ENCODE results near the gene HBA1. TPM values are rescaled to one million over a fixed set of nuclear protein-coding genes. Genes with fewer than 3 reads are reported as not detected.

HBA1 gene
- total and polyA plus RNA-seq, 9 of the 15 experiments (the other 6 are each of a cell fraction or from before 2014, with no cell fraction given): 128 to 2,388 (median 380) TPM

DNA sequence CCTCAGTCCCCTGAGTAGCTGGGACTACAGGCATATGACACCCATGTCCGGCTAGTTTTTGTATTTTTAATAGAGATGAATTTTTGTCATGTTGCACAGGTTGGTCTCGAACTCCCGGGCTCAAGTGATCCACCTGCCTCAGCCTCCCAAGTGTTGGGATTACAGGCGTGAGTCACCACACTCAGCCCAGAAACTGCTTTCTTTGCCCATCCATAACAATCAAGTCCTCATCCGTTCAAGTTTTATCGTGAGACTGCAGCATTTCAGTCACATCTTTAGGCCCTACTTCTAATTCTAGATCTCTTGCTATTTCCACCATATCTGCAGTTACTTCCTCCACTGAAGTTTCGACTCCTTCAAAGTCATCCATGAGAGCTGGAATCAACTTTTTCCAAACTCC, 44.4 kb upstream of the HBA1 start (continued):
- TF ChIP-seq, protein P1, sequence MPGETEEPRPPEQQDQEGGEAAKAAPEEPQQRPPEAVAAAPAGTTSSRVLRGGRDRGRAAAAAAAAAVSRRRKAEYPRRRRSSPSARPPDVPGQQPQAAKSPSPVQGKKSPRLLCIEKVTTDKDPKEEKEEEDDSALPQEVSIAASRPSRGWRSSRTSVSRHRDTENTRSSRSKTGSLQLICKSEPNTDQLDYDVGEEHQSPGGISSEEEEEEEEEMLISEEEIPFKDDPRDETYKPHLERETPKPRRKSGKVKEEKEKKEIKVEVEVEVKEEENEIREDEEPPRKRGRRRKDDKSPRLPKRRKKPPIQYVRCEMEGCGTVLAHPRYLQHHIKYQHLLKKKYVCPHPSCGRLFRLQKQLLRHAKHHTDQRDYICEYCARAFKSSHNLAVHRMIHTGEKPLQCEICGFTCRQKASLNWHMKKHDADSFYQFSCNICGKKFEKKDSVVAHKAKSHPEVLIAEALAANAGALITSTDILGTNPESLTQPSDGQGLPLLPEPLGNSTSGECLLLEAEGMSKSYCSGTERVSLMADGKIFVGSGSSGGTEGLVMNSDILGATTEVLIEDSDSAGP (CRISPR knock-in tag; IDR thresholded peaks at IDR 0.05): no peak
- TF ChIP-seq, protein P2, sequence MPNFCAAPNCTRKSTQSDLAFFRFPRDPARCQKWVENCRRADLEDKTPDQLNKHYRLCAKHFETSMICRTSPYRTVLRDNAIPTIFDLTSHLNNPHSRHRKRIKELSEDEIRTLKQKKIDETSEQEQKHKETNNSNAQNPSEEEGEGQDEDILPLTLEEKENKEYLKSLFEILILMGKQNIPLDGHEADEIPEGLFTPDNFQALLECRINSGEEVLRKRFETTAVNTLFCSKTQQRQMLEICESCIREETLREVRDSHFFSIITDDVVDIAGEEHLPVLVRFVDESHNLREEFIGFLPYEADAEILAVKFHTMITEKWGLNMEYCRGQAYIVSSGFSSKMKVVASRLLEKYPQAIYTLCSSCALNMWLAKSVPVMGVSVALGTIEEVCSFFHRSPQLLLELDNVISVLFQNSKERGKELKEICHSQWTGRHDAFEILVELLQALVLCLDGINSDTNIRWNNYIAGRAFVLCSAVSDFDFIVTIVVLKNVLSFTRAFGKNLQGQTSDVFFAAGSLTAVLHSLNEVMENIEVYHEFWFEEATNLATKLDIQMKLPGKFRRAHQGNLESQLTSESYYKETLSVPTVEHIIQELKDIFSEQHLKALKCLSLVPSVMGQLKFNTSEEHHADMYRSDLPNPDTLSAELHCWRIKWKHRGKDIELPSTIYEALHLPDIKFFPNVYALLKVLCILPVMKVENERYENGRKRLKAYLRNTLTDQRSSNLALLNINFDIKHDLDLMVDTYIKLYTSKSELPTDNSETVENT (CRISPR knock-in tag; IDR thresholded peaks at IDR 0.05): no peak
- no peak for TF ChIP-seq ZNF551 (CRISPR knock-in tag; IDR thresholded peaks at IDR 0.05)
- TF ChIP-seq FOSL1 (tag; conservative IDR thresholded peaks at IDR 0.05): 0 out of 2 replicates have a peak, but pooled peaks have one; percentile 33
- no peak for TF ChIP-seq FOS (IDR thresholded peaks at IDR 0.05; ENCODE audit: extremely low read depth, insufficient read length)
- TF ChIP-seq ARID1B (IDR thresholded peaks at IDR 0.05): peak; percentile 44; the same call in 1 of the 2 replicates
- TF ChIP-seq, protein P3, sequence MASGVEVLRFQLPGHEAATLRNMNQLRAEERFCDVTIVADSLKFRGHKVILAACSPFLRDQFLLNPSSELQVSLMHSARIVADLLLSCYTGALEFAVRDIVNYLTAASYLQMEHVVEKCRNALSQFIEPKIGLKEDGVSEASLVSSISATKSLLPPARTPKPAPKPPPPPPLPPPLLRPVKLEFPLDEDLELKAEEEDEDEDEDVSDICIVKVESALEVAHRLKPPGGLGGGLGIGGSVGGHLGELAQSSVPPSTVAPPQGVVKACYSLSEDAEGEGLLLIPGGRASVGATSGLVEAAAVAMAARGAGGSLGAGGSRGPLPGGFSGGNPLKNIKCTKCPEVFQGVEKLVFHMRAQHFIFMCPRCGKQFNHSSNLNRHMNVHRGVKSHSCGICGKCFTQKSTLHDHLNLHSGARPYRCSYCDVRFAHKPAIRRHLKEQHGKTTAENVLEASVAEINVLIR (CRISPR knock-in tag; IDR thresholded peaks at IDR 0.05): no peak
- no peak for TF ChIP-seq ZBTB7A (IDR thresholded peaks at IDR 0.05; ENCODE audit: borderline replicate concordance, control insufficient read depth, low read depth, low read length)
- TF ChIP-seq STAT5B (CRISPR knock-in tag; IDR thresholded peaks at IDR 0.05): no peak
